HepG2 (cell line): ENCODE measurements around the gene TNNI2. TPM values are rescaled to one million over a fixed set of nuclear protein-coding genes. Genes with fewer than 3 reads are reported as not detected.

Source experiments
- ATAC-seq: fragments of 200-7000 bp; cut with Tn5 transposase; 3 replicates; pipeline ENCODE4 v1.9.1; 2020; ENCODE audit warnings: mild to moderate bottlenecking, moderate library complexity
- BruUV-seq: library from RNA; stranded (reverse); fragments of 400-500 nt; replicated peaks from 2 replicates; lab custom pipeline; 2021; lab: Mats Ljungman, UMichigan
- CTCF ChIA-PET: fragments of 300-600 bp; formaldehyde crosslinking; extraction: SDS; loops from one replicate; lab custom pipeline; 2021; ENCODE audit warnings: low total read pairs, inconsistent platforms, low intra/inter-chr PET ratio; lab: Yijun Ruan, JAX
- POLR2A ChIA-PET: fragments of 350-600 bp; sonication (Branson Sonifier 250); formaldehyde crosslinking; loops from one replicate; lab custom pipeline; 2020; ENCODE audit warnings: antibody characterized with exemption, inconsistent platforms; lab: Yijun Ruan, JAX
- DNase-seq: peaks from one replicate; pipeline ENCODE4 v3.0.0-alpha.2; 2015; ENCODE audit warnings: low spot score
- FAIRE-seq: peaks from 3 replicates; lab custom pipeline; 2011; peaks lifted over from hg19 to GRCh38; lab: Jason Lieb, UNC
- H2AFZ ChIP-seq: one replicate; pipeline ENCODE4 v1.6.1; 2011; ENCODE audit warnings: low read length, inconsistent platforms
- H3K27ac ChIP-seq: fragments of 300-600 bp; 3 replicates; pipeline ENCODE4 v1.8.0; 2011; ENCODE audit warnings: mixed run types, mild to moderate bottlenecking, mixed read lengths, low read length, inconsistent platforms; ENCODE audit not compliant: insufficient read depth; ENCODE audit errors: extremely low read length
- H3K27me3 ChIP-seq, 2 experiments: fragments of 200-600 bp in 1 of 2; 2 replicates in 1 of 2; 3 replicates in 1 of 2; pipeline versions ENCODE4 v1.6.0 to v1.8.0; 2011; ENCODE audit warnings: low read length in 2 of 2, mild to moderate bottlenecking in 2 of 2, moderate library complexity in 2 of 2, inconsistent platforms in 1 of 2; ENCODE audit not compliant: insufficient read depth in 2 of 2, control insufficient read depth in 1 of 2
- H3K36me3 ChIP-seq, 2 experiments: fragments of 200-600 bp in 1 of 2; replicated peaks in 1 of 2; 2 replicates in 1 of 2; 3 replicates in 1 of 2; pipeline versions ENCODE4 v1.5.1 to v1.8.0; 2011; ENCODE audit warnings: low read length in 2 of 2, inconsistent platforms in 1 of 2; ENCODE audit not compliant: insufficient read depth in 2 of 2, control insufficient read depth in 1 of 2
- H3K4me1 ChIP-seq: 2 replicates; pipeline ENCODE4 v1.5.1; 2012; ENCODE audit warnings: low read length, inconsistent platforms; ENCODE audit not compliant: insufficient read depth
- H3K4me2 ChIP-seq: 2 replicates; pipeline ENCODE4 v1.6.0; 2011; ENCODE audit warnings: low read depth, low read length, inconsistent platforms
- H3K4me3 ChIP-seq, 3 experiments: fragments of 200-600 bp in 1 of 3; sonication (generic), shearing (Covaris generic) in 1 of 3; replicated peaks in 1 of 3; 2 replicates each; pipeline ENCODE4 v1.5.1; 2011 to 2016; ENCODE audit warnings: low read length in 3 of 3, inconsistent platforms in 2 of 3, low read depth in 2 of 3, mild to moderate bottlenecking in 2 of 3, control low read depth in 1 of 3, mixed read lengths in 1 of 3; ENCODE audit not compliant: insufficient read depth in 1 of 3
- H3K79me2 ChIP-seq: one replicate; pipeline ENCODE4 v1.6.1; 2011; ENCODE audit warnings: low read length, inconsistent platforms; ENCODE audit not compliant: insufficient read depth
- H3K9ac ChIP-seq: 2 replicates; pipeline ENCODE4 v1.6.0; 2011; ENCODE audit warnings: mild to moderate bottlenecking, low read depth, low read length, inconsistent platforms; ENCODE audit not compliant: insufficient read depth
- H3K9me3 ChIP-seq: 2 replicates; pipeline ENCODE4 v1.5.1; 2012; ENCODE audit warnings: mild to moderate bottlenecking, low read length
- H4K20me1 ChIP-seq: 2 replicates; pipeline ENCODE4 v1.6.0; 2011; ENCODE audit warnings: inconsistent platforms, mild to moderate bottlenecking, low read length, moderate library complexity; ENCODE audit not compliant: insufficient read depth
- HOXA5 ChIP-seq: sonication (generic); formaldehyde crosslinking; IDR thresholded peaks from 2 replicates; pipeline ENCODE4 v1.4.0; 2020; ENCODE audit warnings: missing genetic modification reagents
- ZNF10 ChIP-seq: sonication (generic); formaldehyde crosslinking; IDR thresholded peaks from 2 replicates; pipeline ENCODE4 v1.4.0; 2020; ENCODE audit warnings: mild to moderate bottlenecking, low read depth, missing genetic modification reagents, borderline replicate concordance
- ZNF207 ChIP-seq: fragments of 450-650 bp; IDR thresholded peaks from 2 replicates; pipeline ENCODE4 v1.6.1; 2016; ENCODE audit warnings: antibody characterized with exemption, borderline replicate concordance
- ZNF878 ChIP-seq: sonication (generic); formaldehyde crosslinking; IDR thresholded peaks from 2 replicates; pipeline ENCODE4 v1.8.1; 2023; ENCODE audit warnings: mild to moderate bottlenecking, missing genetic modification reagents, moderate library complexity
- ZNF891 ChIP-seq: sonication (generic); formaldehyde crosslinking; IDR thresholded peaks from 2 replicates; pipeline ENCODE4 v1.5.0; 2020; ENCODE audit warnings: mild to moderate bottlenecking, missing genetic modification reagents
- WGBS: methylation state at CpG from one replicate; pipeline ENCODE4 v1.1.6; 2017; ENCODE audit warnings: low lambda C conversion rate; 5-methylcytosine and 5-hydroxymethylcytosine counted together
- in situ Hi-C: cut with HindIII; loops from 2 replicates; pipeline ENCODE4 v1.10.0; 2017; ENCODE audit warnings: low pct_unique_long_range_greater_than_20kb; ENCODE audit not compliant: extremely low pct_ligation_motif_present
- intact Hi-C: fragments of 100-400 bp; cut with micrococcal nuclease; formaldehyde crosslinking; loops from one replicate; pipeline ENCODE4 v1.10.0; 2022; ENCODE audit not compliant: unreplicated experiment
- polyA plus RNA-seq, 8 experiments: library from polyadenylated mRNA; depleted of rRNA in 3 of 8; stranded (reverse) in 7 of 8; unstranded in 1 of 8; fragments of >200 nt; fragmentation: Illumina TruSeq in 4 of 8; extraction: Trizol in 4 of 8; gene quantifications; 2 replicates each; pipeline versions ENCODE4 v1.2.1 to v1.2.3, GENCODE V29; 2011 to 2016; ENCODE audit warnings: low read depth in 4 of 8, missing spikeins in 1 of 8, mixed read lengths in 1 of 8; ENCODE audit not compliant: insufficient read depth in 1 of 8
- total RNA-seq, 5 experiments: library from RNA; depleted of rRNA; stranded (reverse); fragments of >200 nt; fragmentation: Illumina TruSeq; extraction: Trizol; gene quantifications; 2 replicates each; pipeline ENCODE4 v1.2.3, GENCODE V29; 2016; ENCODE audit warnings: low read depth in 1 of 5
- TF ChIP-seq, protein P1 (sequence below): sonication (generic); formaldehyde crosslinking; IDR thresholded peaks from 2 replicates; pipeline ENCODE4; 2020; ENCODE audit warnings: missing genetic modification reagents, mild to moderate bottlenecking, borderline replicate concordance
- TF ChIP-seq, protein P2 (sequence below): sonication (generic); formaldehyde crosslinking; IDR thresholded peaks from 2 replicates; pipeline ENCODE4 v1.5.1; 2020; ENCODE audit warnings: mild to moderate bottlenecking, missing genetic modification reagents, moderate library complexity
- TF ChIP-seq, protein P3 (sequence below): sonication (generic); formaldehyde crosslinking; IDR thresholded peaks from 2 replicates; pipeline ENCODE4 v1.4.0; 2020; ENCODE audit warnings: missing genetic modification reagents

Gene TNNI2
- total and polyA plus RNA-seq, 2 of the 13 experiments (the other 11 are each of a cell fraction or from before 2014, with no cell fraction given), result 7.2 to 12.0 TPM

DNA sequence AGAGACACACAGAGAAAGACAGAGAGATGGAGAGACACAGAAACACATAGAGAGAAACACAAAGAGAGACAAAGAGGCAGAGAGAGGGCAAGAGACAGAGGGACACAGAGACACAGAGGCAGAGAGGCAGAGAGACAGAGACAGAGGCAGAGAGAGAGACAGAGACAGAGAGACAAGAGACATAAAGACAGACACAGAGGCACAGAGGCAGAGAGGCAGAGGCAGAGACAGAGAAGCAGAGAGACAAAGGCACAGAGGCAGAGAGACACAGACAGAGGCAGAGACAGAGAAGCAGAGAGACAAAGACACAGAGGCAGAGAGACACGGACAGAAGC lies 6.3 kb downstream of the TNNI2 start:
- no peak for FAIRE-seq
- peaks cover 12 to 58% of the 10 kb centered on the region in 2 experiments for H3K27me3 ChIP-seq
- TF ChIP-seq, protein P1, sequence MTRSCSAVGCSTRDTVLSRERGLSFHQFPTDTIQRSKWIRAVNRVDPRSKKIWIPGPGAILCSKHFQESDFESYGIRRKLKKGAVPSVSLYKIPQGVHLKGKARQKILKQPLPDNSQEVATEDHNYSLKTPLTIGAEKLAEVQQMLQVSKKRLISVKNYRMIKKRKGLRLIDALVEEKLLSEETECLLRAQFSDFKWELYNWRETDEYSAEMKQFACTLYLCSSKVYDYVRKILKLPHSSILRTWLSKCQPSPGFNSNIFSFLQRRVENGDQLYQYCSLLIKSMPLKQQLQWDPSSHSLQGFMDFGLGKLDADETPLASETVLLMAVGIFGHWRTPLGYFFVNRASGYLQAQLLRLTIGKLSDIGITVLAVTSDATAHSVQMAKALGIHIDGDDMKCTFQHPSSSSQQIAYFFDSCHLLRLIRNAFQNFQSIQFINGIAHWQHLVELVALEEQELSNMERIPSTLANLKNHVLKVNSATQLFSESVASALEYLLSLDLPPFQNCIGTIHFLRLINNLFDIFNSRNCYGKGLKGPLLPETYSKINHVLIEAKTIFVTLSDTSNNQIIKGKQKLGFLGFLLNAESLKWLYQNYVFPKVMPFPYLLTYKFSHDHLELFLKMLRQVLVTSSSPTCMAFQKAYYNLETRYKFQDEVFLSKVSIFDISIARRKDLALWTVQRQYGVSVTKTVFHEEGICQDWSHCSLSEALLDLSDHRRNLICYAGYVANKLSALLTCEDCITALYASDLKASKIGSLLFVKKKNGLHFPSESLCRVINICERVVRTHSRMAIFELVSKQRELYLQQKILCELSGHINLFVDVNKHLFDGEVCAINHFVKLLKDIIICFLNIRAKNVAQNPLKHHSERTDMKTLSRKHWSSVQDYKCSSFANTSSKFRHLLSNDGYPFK (CRISPR knock-in tag), result peak; percentile 95
- no peak for TF ChIP-seq ZNF878 (CRISPR knock-in tag)
- TF ChIP-seq ZNF207, result 0 out of 2 replicates have a peak, but pooled peaks have one; percentile 3
- TF ChIP-seq, all 625 proteins: peak for 2
- H3K4me2 ChIP-seq, result no peak overlapping the region
- no peak for DNase-seq
- no peaks in the 10 kb centered on the region for H3K9me3 ChIP-seq
- 23% methylated on average over 1 of the region's 1 CpG for WGBS
- ChIA-PET CTCF (interaction anchor here (0.6 kb wide), 1 partner anchor 306 kb away, joined by 3 read pairs; no protein-coding TSS in a partner anchor), POLR2A (no interaction called here)
- H3K27ac ChIP-seq, result no peak overlapping the region
- no peak overlapping the region for H3K9ac ChIP-seq
- ATAC-seq, result no peak
- H2AFZ ChIP-seq, result no peak overlapping the region
- no peaks in the 10 kb centered on the region for H3K79me2 ChIP-seq
- no peaks in the 10 kb centered on the region for H4K20me1 ChIP-seq
- no peak overlapping the region for H3K4me3 ChIP-seq
- no TSS peak for BruUV-seq
- in situ Hi-C loops, result no loop called here
- H3K4me1 ChIP-seq, result peaks cover 51% of the 10 kb centered on the region
- intact Hi-C loops, result no loop called here
- no peaks in the 10 kb centered on the region for H3K36me3 ChIP-seq

- DNase-seq (no peak), ATAC-seq (no peak), FAIRE-seq (no peak)
- ChIA-PET CTCF (no interaction called here), POLR2A (no interaction called here)
- Histone ChIP-seq H3K4me3 (no peak overlapping the region), H4K20me1 (no peaks in the 10 kb centered on the region), H3K27ac (no peak overlapping the region), H3K27me3 (peaks cover 15 to 60% of the 10 kb centered on the region in 2 experiments), H3K36me3 (no peaks in the 10 kb centered on the region), H3K9ac (no peak overlapping the region), H3K4me2 (no peak overlapping the region), H3K4me1 (peaks cover 51% of the 10 kb centered on the region), H3K79me2 (no peaks in the 10 kb centered on the region), H3K9me3 (no peaks in the 10 kb centered on the region), H2AFZ (no peak overlapping the region)
- BruUV-seq, result no TSS peak
- in situ Hi-C loops (no loop called here), intact Hi-C loops (no loop called here)
- 64% methylated on average over 11 of the region's 21 CpGs for WGBS
- TF ChIP-seq, protein P2, sequence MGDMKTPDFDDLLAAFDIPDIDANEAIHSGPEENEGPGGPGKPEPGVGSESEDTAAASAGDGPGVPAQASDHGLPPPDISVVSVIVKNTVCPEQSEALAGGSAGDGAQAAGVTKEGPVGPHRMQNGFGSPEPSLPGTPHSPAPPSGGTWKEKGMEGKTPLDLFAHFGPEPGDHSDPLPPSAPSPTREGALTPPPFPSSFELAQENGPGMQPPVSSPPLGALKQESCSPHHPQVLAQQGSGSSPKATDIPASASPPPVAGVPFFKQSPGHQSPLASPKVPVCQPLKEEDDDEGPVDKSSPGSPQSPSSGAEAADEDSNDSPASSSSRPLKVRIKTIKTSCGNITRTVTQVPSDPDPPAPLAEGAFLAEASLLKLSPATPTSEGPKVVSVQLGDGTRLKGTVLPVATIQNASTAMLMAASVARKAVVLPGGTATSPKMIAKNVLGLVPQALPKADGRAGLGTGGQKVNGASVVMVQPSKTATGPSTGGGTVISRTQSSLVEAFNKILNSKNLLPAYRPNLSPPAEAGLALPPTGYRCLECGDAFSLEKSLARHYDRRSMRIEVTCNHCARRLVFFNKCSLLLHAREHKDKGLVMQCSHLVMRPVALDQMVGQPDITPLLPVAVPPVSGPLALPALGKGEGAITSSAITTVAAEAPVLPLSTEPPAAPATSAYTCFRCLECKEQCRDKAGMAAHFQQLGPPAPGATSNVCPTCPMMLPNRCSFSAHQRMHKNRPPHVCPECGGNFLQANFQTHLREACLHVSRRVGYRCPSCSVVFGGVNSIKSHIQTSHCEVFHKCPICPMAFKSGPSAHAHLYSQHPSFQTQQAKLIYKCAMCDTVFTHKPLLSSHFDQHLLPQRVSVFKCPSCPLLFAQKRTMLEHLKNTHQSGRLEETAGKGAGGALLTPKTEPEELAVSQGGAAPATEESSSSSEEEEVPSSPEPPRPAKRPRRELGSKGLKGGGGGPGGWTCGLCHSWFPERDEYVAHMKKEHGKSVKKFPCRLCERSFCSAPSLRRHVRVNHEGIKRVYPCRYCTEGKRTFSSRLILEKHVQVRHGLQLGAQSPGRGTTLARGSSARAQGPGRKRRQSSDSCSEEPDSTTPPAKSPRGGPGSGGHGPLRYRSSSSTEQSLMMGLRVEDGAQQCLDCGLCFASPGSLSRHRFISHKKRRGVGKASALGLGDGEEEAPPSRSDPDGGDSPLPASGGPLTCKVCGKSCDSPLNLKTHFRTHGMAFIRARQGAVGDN (CRISPR knock-in tag), result peak; percentile 51
- TF ChIP-seq HOXA5 (CRISPR knock-in tag) (no peak), ZNF10 (CRISPR knock-in tag) (no peak), ZNF891 (CRISPR knock-in tag) (no peak)
- TF ChIP-seq, protein P3, sequence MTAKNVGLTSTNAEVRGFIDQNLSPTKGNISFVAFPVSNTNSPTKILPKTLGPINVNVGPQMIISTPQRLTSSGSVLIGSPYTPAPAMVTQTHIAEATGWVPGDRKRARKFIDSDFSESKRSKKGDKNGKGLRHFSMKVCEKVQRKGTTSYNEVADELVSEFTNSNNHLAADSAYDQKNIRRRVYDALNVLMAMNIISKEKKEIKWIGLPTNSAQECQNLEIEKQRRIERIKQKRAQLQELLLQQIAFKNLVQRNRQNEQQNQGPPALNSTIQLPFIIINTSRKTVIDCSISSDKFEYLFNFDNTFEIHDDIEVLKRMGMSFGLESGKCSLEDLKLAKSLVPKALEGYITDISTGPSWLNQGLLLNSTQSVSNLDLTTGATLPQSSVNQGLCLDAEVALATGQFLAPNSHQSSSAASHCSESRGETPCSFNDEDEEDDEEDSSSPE (CRISPR knock-in tag), result no peak
Measured at GRCh38 chr11:1845561-1846452, 7.0 kb downstream of the TNNI2 start.
